CD14-positive monocyte (primary cell): ENCODE measurements around the gene SPNS3. TPM values are rescaled to one million over a fixed set of nuclear protein-coding genes. Genes with fewer than 3 reads are reported as not detected.

Experiments
- DNase-seq, 3 donors: peaks; one replicate each; pipeline ENCODE4 v3.0.0-alpha.2; 2011 to 2022
- H2AFZ ChIP-seq: 2 replicates; pipeline ENCODE4 v1.6.0; 2012; ENCODE audit warnings: mild to moderate bottlenecking, low read depth, low read length, inconsistent platforms; ENCODE audit not compliant: insufficient read depth, poor library complexity, severe bottlenecking
- H3K27ac ChIP-seq, 2 donors: 1 replicate in 1 of 2; 2 replicates in 1 of 2; pipeline ENCODE4 v1.5.1; 2012 to 2013; ENCODE audit warnings: low read length in 2 of 2, control low read depth in 1 of 2, inconsistent platforms in 1 of 2, low read depth in 1 of 2, mild to moderate bottlenecking in 1 of 2
- H3K27me3 ChIP-seq, 2 donors: one replicate each; pipeline versions ENCODE4 v1.6.0 to v1.6.1; 2011 to 2013; ENCODE audit warnings: low read length in 2 of 2; ENCODE audit not compliant: control insufficient read depth in 2 of 2, insufficient read depth in 2 of 2
- H3K36me3 ChIP-seq, 2 donors: replicated peaks in 1 of 2; 1 replicate in 1 of 2; 2 replicates in 1 of 2; pipeline versions ENCODE4 v1.5.1 to v1.6.1; 2012 to 2013; ENCODE audit warnings: low read length in 2 of 2, control low read depth in 1 of 2, inconsistent platforms in 1 of 2, mild to moderate bottlenecking in 1 of 2; ENCODE audit not compliant: insufficient read depth in 2 of 2, control insufficient read depth in 1 of 2
- H3K4me1 ChIP-seq, 2 donors: 1 replicate in 1 of 2; 2 replicates in 1 of 2; pipeline versions ENCODE4 v1.5.1 to v1.6.1; 2012 to 2013; ENCODE audit warnings: low read length in 2 of 2, control low read depth in 1 of 2, inconsistent platforms in 1 of 2, mild to moderate bottlenecking in 1 of 2, moderate library complexity in 1 of 2; ENCODE audit not compliant: insufficient read depth in 2 of 2, control insufficient read depth in 1 of 2
- H3K4me2 ChIP-seq: replicated peaks from 2 replicates; pipeline ENCODE3; 2012; ENCODE audit warnings: low read length, moderate library complexity, mild to moderate bottlenecking; ENCODE audit not compliant: poor library complexity, severe bottlenecking; ENCODE audit errors: extremely low read depth
- H3K4me3 ChIP-seq, 3 experiments: fragments of 200-600 bp in 1 of 3; sonication (generic) in 1 of 3; replicated peaks in 1 of 3; 1 replicate in 2 of 3; 2 replicates in 1 of 3; pipeline ENCODE4 v1.5.1; 2011 to 2013; ENCODE audit warnings: low read length in 3 of 3, mild to moderate bottlenecking in 3 of 3, control low read depth in 2 of 3, low read depth in 2 of 3, inconsistent platforms in 1 of 3, moderate library complexity in 1 of 3
- H3K79me2 ChIP-seq: 2 replicates; pipeline ENCODE4 v1.6.0; 2012; ENCODE audit warnings: mild to moderate bottlenecking, control low read depth, inconsistent platforms, low read length, moderate library complexity; ENCODE audit not compliant: insufficient read depth
- H3K9ac ChIP-seq: 2 replicates; pipeline ENCODE4 v1.6.0; 2017; ENCODE audit warnings: low read length, mild to moderate bottlenecking; ENCODE audit not compliant: insufficient read depth, poor library complexity, severe bottlenecking
- H3K9me3 ChIP-seq, 2 donors: replicated peaks in 1 of 2; 1 replicate in 1 of 2; 2 replicates in 1 of 2; pipeline versions ENCODE4 v1.5.1 to v1.6.1; 2012 to 2013; ENCODE audit warnings: low read length in 2 of 2, control low read depth in 1 of 2; ENCODE audit not compliant: control insufficient read depth in 1 of 2, insufficient read depth in 1 of 2
- H4K20me1 ChIP-seq: 2 replicates; pipeline ENCODE4 v1.6.0; 2012; ENCODE audit warnings: mild to moderate bottlenecking, low read length, control low read depth, moderate library complexity; ENCODE audit not compliant: insufficient read depth
- H3K27ac Mint-ChIP-seq, 7 donors: one replicate each; pipeline ENCODE4 v1.8.0; 2020; ENCODE audit warnings: mild to moderate bottlenecking in 7 of 7, mixed read lengths in 7 of 7, moderate library complexity in 6 of 7, inconsistent platforms in 2 of 7
- H3K27me3 Mint-ChIP-seq, 3 donors: one replicate each; pipeline ENCODE4 v1.8.0; 2021 to 2022; ENCODE audit warnings: low read depth in 3 of 3, mild to moderate bottlenecking in 3 of 3, mixed read lengths in 3 of 3, moderate library complexity in 3 of 3, inconsistent platforms in 1 of 3
- H3K36me3 Mint-ChIP-seq, 2 donors: one replicate each; pipeline ENCODE4 v1.8.0; 2020; ENCODE audit warnings: mixed read lengths in 2 of 2, inconsistent platforms in 1 of 2, mild to moderate bottlenecking in 1 of 2
- H3K4me1 Mint-ChIP-seq: one replicate; pipeline ENCODE4 v1.8.0; 2020; ENCODE audit warnings: mild to moderate bottlenecking, mixed read lengths
- H3K4me3 Mint-ChIP-seq, 2 donors: one replicate each; pipeline ENCODE4 v1.8.0; 2020; ENCODE audit warnings: mild to moderate bottlenecking in 2 of 2, mixed read lengths in 2 of 2, moderate library complexity in 1 of 2
- H3K9me3 Mint-ChIP-seq, 7 donors: one replicate each; pipeline ENCODE4 v1.8.0; 2020 to 2022; ENCODE audit warnings: mixed read lengths in 7 of 7, mild to moderate bottlenecking in 6 of 7, moderate library complexity in 6 of 7, inconsistent platforms in 2 of 7
- CTCF ChIP-seq: fragments of 200-600 bp; IDR thresholded peaks from one replicate; pipeline ENCODE4 v1.8.0; 2022; ENCODE audit warnings: antibody characterized with exemption, mild to moderate bottlenecking
- WGBS: methylation state at CpG from one replicate; pipeline ENCODE4 v1.1.5; 2013; ENCODE audit warnings: missing lambda C conversion rate; ENCODE audit not compliant: insufficient coverage; 5-methylcytosine and 5-hydroxymethylcytosine counted together
- intact Hi-C, 2 donors: fragments of 100-400 bp; cut with micrococcal nuclease; formaldehyde crosslinking; loops; one replicate each; pipeline versions ENCODE4 v1.15.0 to v1.15.1; 2023
- polyA plus RNA-seq, 3 donors: library from polyadenylated mRNA; depleted of rRNA in 1 of 3; unstranded in 2 of 3; stranded (reverse) in 1 of 3; fragments of 300-500 nt in 2 of 3; fragments of >200 nt in 1 of 3; fragmentation: Illumina TruSeq in 2 of 3; gene quantifications; 1 replicate in 2 of 3; 2 replicates in 1 of 3; pipeline ENCODE4 v1.2.3, GENCODE V29; 2012 to 2021

The SPNS3 gene
- polyA plus RNA-seq, 3 donors, result 2.3 to 5.7 (median 4.5) TPM

- Histone ChIP-seq H3K79me2 (peaks cover 81% of the 10 kb centered on the region), H3K36me3 (peaks cover 8 to 15% of the 10 kb centered on the region in 2 donors), H3K9ac (peak overlapping the region; percentile 18), H3K4me2 (peak overlapping the region; percentile 65), H3K9me3 (no peaks in the 10 kb centered on the region), H2AFZ (peak overlapping the region; percentile 32), H3K27ac (peak overlapping the region in 1 of 2 donors; percentile 56), H4K20me1 (no peaks in the 10 kb centered on the region), H3K27me3 (no peaks in the 10 kb centered on the region), H3K4me1 (peaks cover 62 to 66% of the 10 kb centered on the region in 2 donors), H3K4me3 (peak overlapping the region in 1 of 3 experiments; percentile 53)
- WGBS, result no CpG with 5 or more reads among the region's 4 CpGs
- peaks cover 65% of the 10 kb centered on the region for H3K4me1 Mint-ChIP-seq
- H3K27ac Mint-ChIP-seq, result peak overlapping the region in 5 of 7 donors; percentile 49 to 85 (median 63)
- H3K4me3 Mint-ChIP-seq, result peak overlapping the region; percentile 34 to 60
- DNase-seq, result no peak
- H3K27me3 Mint-ChIP-seq, result peaks cover 0 to 2% (median 0%) of the 10 kb centered on the region in 3 donors
- peaks cover 12 to 19% of the 10 kb centered on the region in 2 donors for H3K36me3 Mint-ChIP-seq
- intact Hi-C loops, result no loop called here
- peaks cover 0 to 3% (median 0%) of the 10 kb centered on the region in 7 donors for H3K9me3 Mint-ChIP-seq
- no peak for TF ChIP-seq CTCF
Measured at GRCh38 chr17:4436381-4436780, 2.6 kb downstream of the SPNS3 start.

GRCh38 chr17:4436846-4437245, 3.1 kb downstream of the SPNS3 start:
- H3K4me1 ChIP-seq, result peaks cover 62 to 66% of the 10 kb centered on the region in 2 donors
- Mint-ChIP-seq H3K36me3 (peaks cover 12 to 19% of the 10 kb centered on the region in 2 donors), H3K4me3 (peak overlapping the region; percentile 34 to 84), H3K4me1 (peaks cover 65% of the 10 kb centered on the region), H3K9me3 (peaks cover 0 to 2% (median 0%) of the 10 kb centered on the region in 7 donors), H3K27ac (peak overlapping the region in 4 of 7 donors; percentile 51 to 85 (median 68)), H3K27me3 (peaks cover 0 to 2% (median 0%) of the 10 kb centered on the region in 3 donors)
- DNase-seq, result peak; percentile 35 to 49 (median 41)
- H2AFZ ChIP-seq, result peak overlapping the region; percentile 32
- intact Hi-C loops, result no loop called here
- peak overlapping the region; percentile 18 for H3K9ac ChIP-seq
- H3K4me3 ChIP-seq, result peak overlapping the region in 1 of 3 experiments; percentile 53
- peaks cover 85% of the 10 kb centered on the region for H3K79me2 ChIP-seq
- H3K36me3 ChIP-seq, result peaks cover 8 to 16% of the 10 kb centered on the region in 2 donors
- H4K20me1 ChIP-seq, result no peaks in the 10 kb centered on the region
- H3K9me3 ChIP-seq, result no peaks in the 10 kb centered on the region
- WGBS, result 0% methylated on average over 4 of the region's 7 CpGs
- peak overlapping the region; percentile 65 for H3K4me2 ChIP-seq
- H3K27me3 ChIP-seq, result no peaks in the 10 kb centered on the region
- peak overlapping the region in 1 of 2 donors; percentile 56 for H3K27ac ChIP-seq
- TF ChIP-seq CTCF, result no peak
